HCT116 (cell line): ENCODE measurements around the gene CCDC174. TPM values are rescaled to one million over a fixed set of nuclear protein-coding genes. Genes with fewer than 3 reads are reported as not detected.

ENCODE experiments used
- ATAC-seq: fragments of 200-7000 bp; cut with Tn5 transposase; 2 replicates; pipeline ENCODE4 v1.9.1; 2020; ENCODE audit warnings: mild to moderate bottlenecking, moderate library complexity
- BruUV-seq: library from RNA; stranded (reverse); fragments of 400-500 nt; replicated peaks from 2 replicates; lab custom pipeline; 2021; lab: Mats Ljungman, UMichigan
- CTCF ChIA-PET: fragments of 300-600 bp; sonication (Branson Sonifier 250); formaldehyde crosslinking; loops from one replicate; lab custom pipeline; 2021; ENCODE audit warnings: antibody characterized with exemption; lab: Charles Lee
- POLR2A ChIA-PET: fragments of 300-600, 350-600 bp; sonication (Branson Sonifier 250); formaldehyde crosslinking; loops from one replicate; lab custom pipeline; 2021; ENCODE audit warnings: antibody characterized with exemption; lab: Charles Lee
- RAD21 ChIA-PET, 2 experiments: fragments of 300-600 bp; sonication (Branson Sonifier 250); formaldehyde crosslinking; loops; one replicate each; lab custom pipeline; 2023; ENCODE audit warnings: low total read pairs in 2 of 2; ENCODE audit not compliant: uncharacterized antibody in 2 of 2, unreplicated experiment in 2 of 2, low non-redundant PET in 1 of 2; lab: Charles Lee
- DNase-seq: peaks from one replicate; pipeline ENCODE4 v3.0.0-alpha.2; 2010; ENCODE audit warnings: low read depth, low spot score
- H2AFZ ChIP-seq: fragments of 200-600 bp; shearing (Covaris generic), sonication (generic); 2 replicates; pipeline ENCODE4 v1.6.1; 2017; ENCODE audit warnings: low read depth, mixed run types, mixed read lengths, antibody characterized with exemption, low read length; ENCODE audit not compliant: poor library complexity, severe bottlenecking
- H3K27ac ChIP-seq: 2 replicates; pipeline ENCODE4 v1.5.1; 2012; ENCODE audit warnings: low read depth, low read length
- H3K27me3 ChIP-seq: fragments of 200-600 bp; sonication (generic); 2 replicates; pipeline ENCODE4 v1.6.1; 2016; ENCODE audit warnings: mixed run types, low read length, mixed read lengths; ENCODE audit not compliant: insufficient read depth
- H3K36me3 ChIP-seq, 2 experiments: fragments of 200-500 bp in 1 of 2; fragments of 200-600 bp in 1 of 2; sonication (Bioruptor generic) in 1 of 2; sonication (generic) in 1 of 2; 2 replicates each; pipeline versions ENCODE4 v1.5.1 to v1.6.1; 2014 to 2016; ENCODE audit warnings: low read length in 2 of 2, inconsistent platforms in 1 of 2, mixed read lengths in 1 of 2, mixed run types in 1 of 2; ENCODE audit not compliant: insufficient read depth in 2 of 2, control insufficient read depth in 1 of 2
- H3K4me1 ChIP-seq, 2 experiments: fragments of 200-600 bp in 1 of 2; sonication (generic) in 1 of 2; 2 replicates each; pipeline versions ENCODE4 v1.5.1 to v1.6.1; 2012 to 2017; ENCODE audit warnings: low read length in 2 of 2, inconsistent platforms in 1 of 2, mild to moderate bottlenecking in 1 of 2, mixed read lengths in 1 of 2, mixed run types in 1 of 2, moderate library complexity in 1 of 2; ENCODE audit not compliant: insufficient read depth in 2 of 2, control insufficient read depth in 1 of 2
- H3K4me2 ChIP-seq: fragments of 200-600 bp; sonication (generic); 2 replicates; pipeline ENCODE4 v1.6.1; 2017; ENCODE audit warnings: mixed run types, low read length, mixed read lengths
- H3K4me3 ChIP-seq, 2 experiments: fragments of 200-600 bp in 1 of 2; sonication (generic) in 1 of 2; replicated peaks in 1 of 2; 2 replicates each; pipeline ENCODE4 v1.5.1; 2011 to 2016; ENCODE audit warnings: low read length in 2 of 2, control low read depth in 1 of 2, low read depth in 1 of 2, mild to moderate bottlenecking in 1 of 2, mixed read lengths in 1 of 2, mixed run types in 1 of 2
- H3K79me2 ChIP-seq: fragments of 200-600 bp; sonication (generic); 2 replicates; pipeline ENCODE4 v1.6.1; 2017; ENCODE audit warnings: mild to moderate bottlenecking, mixed run types, low read length, moderate library complexity, mixed read lengths; ENCODE audit not compliant: insufficient read depth
- H3K9ac ChIP-seq: fragments of 200-600 bp; sonication (generic); 2 replicates; pipeline ENCODE4 v1.6.1; 2016; ENCODE audit warnings: low read length, mixed read lengths
- H3K9me2 ChIP-seq: fragments of 200-600 bp; sonication (generic), shearing (Covaris generic); 2 replicates; pipeline ENCODE4 v1.6.1; 2017; ENCODE audit warnings: mixed run types, mild to moderate bottlenecking, moderate library complexity; ENCODE audit not compliant: insufficient read depth
- H3K9me3 ChIP-seq, 2 experiments: fragments of 200-500 bp in 1 of 2; fragments of 200-600 bp in 1 of 2; sonication (Bioruptor generic) in 1 of 2; sonication (generic) in 1 of 2; 2 replicates each; pipeline ENCODE4 v1.6.1; 2014 to 2017; ENCODE audit warnings: low read length in 2 of 2, mixed read lengths in 2 of 2, inconsistent platforms in 1 of 2, low read depth in 1 of 2, mild to moderate bottlenecking in 1 of 2, mixed run types in 1 of 2, moderate library complexity in 1 of 2; ENCODE audit not compliant: control insufficient read depth in 1 of 2, insufficient read depth in 1 of 2
- H4K20me1 ChIP-seq: fragments of 200-600 bp; sonication (generic), shearing (Covaris generic); 2 replicates; pipeline ENCODE4 v1.6.1; 2017; ENCODE audit warnings: mixed run types, mild to moderate bottlenecking, moderate library complexity; ENCODE audit not compliant: insufficient read depth
- CBX3 ChIP-seq: IDR thresholded peaks from 2 replicates; pipeline ENCODE4 v1.6.1; 2012; ENCODE audit warnings: low read depth
- EZH2phosphoT487 ChIP-seq: fragments of 200-600 bp; IDR thresholded peaks from 2 replicates; pipeline ENCODE4 v1.6.1; 2018; ENCODE audit warnings: antibody characterized with exemption, borderline replicate concordance
- RAD21 ChIP-seq: IDR thresholded peaks from 2 replicates; pipeline ENCODE4 v1.6.1; 2012; ENCODE audit warnings: low read depth, mild to moderate bottlenecking
- SIN3A ChIP-seq: IDR thresholded peaks from 2 replicates; pipeline ENCODE4 v1.6.1; 2012; ENCODE audit warnings: low read depth
- intact Hi-C: fragments of 100-400 bp; cut with micrococcal nuclease; formaldehyde crosslinking; loops from 2 replicates; pipeline ENCODE4 v1.10.0; 2022
- total RNA-seq: library from RNA; stranded (reverse); gene quantifications from one replicate; pipeline ENCODE4 v1.2.1, GENCODE V29; 2021; ENCODE audit not compliant: unreplicated experiment
- TF ChIP-seq, protein P1 (sequence below): IDR thresholded peaks from 2 replicates; pipeline ENCODE4 v1.6.1; 2012
- TF ChIP-seq, protein P2 (sequence below): IDR thresholded peaks from 2 replicates; pipeline ENCODE4 v1.6.1; 2011; ENCODE audit warnings: mild to moderate bottlenecking, low read length, moderate library complexity; ENCODE audit not compliant: insufficient replicate concordance; ENCODE audit errors: extremely low read depth
- TF ChIP-seq, protein P3 (sequence below): IDR thresholded peaks from 2 replicates; pipeline ENCODE4 v1.6.1; 2012; ENCODE audit warnings: low read depth

CCDC174 gene
- total RNA-seq, 1 experiment from 2014 or later = 15.6 TPM

DNA sequence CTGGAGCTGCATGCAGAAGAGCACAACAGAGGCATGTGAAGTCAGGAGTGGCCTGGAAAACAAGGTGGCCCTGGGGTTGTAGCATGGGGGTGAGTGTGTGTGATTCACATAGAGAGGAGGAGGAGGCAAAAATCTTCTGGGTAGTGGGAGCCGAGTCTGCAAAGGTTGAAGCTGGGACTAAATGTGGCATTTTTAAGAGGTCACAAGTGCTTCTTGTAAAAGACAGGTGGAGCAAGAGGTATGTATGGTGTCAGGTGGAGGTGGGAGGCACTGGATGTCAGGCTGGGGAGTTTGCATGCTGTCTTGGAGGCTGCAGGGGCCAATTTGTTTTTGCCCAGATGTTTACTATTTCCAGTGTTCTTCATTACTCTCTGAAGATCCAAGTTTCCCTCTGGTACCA lies 65.7 kb downstream of the CCDC174 start:
- no peak overlapping the region for H2AFZ ChIP-seq
- BruUV-seq = no TSS peak
- peaks cover 0 to 8% of the 10 kb centered on the region in 2 experiments; a peak in 1 of 4 replicates for H3K4me1 ChIP-seq
- intact Hi-C loops = no loop called here
- DNase-seq (no peak), ATAC-seq (0 out of 2 replicates have a peak, but pooled peaks have one; percentile 20)
- ChIA-PET RAD21 (no interaction called here), CTCF (no interaction called here), POLR2A (no interaction called here)
- no peak overlapping the region for H3K4me2 ChIP-seq
- H3K9me3 ChIP-seq = no peaks in the 10 kb centered on the region
- no peaks in the 10 kb centered on the region for H4K20me1 ChIP-seq
- no peaks in the 10 kb centered on the region for H3K36me3 ChIP-seq
- no peaks in the 10 kb centered on the region for H3K27me3 ChIP-seq
- no peaks in the 10 kb centered on the region for H3K9me2 ChIP-seq
- no peak overlapping the region for H3K4me3 ChIP-seq
- H3K9ac ChIP-seq = no peak overlapping the region
- TF ChIP-seq, protein P1, sequence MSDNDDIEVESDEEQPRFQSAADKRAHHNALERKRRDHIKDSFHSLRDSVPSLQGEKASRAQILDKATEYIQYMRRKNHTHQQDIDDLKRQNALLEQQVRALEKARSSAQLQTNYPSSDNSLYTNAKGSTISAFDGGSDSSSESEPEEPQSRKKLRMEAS = no peak
- TF ChIP-seq, protein P2, sequence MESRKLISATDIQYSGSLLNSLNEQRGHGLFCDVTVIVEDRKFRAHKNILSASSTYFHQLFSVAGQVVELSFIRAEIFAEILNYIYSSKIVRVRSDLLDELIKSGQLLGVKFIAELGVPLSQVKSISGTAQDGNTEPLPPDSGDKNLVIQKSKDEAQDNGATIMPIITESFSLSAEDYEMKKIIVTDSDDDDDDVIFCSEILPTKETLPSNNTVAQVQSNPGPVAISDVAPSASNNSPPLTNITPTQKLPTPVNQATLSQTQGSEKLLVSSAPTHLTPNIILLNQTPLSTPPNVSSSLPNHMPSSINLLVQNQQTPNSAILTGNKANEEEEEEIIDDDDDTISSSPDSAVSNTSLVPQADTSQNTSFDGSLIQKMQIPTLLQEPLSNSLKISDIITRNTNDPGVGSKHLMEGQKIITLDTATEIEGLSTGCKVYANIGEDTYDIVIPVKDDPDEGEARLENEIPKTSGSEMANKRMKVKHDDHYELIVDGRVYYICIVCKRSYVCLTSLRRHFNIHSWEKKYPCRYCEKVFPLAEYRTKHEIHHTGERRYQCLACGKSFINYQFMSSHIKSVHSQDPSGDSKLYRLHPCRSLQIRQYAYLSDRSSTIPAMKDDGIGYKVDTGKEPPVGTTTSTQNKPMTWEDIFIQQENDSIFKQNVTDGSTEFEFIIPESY = no peak
- TF ChIP-seq RAD21 = 0 out of 2 replicates have a peak, but pooled peaks have one; percentile 13
- TF ChIP-seq SIN3A = no peak
- H3K79me2 ChIP-seq = no peaks in the 10 kb centered on the region
- H3K27ac ChIP-seq = no peak overlapping the region

DNA sequence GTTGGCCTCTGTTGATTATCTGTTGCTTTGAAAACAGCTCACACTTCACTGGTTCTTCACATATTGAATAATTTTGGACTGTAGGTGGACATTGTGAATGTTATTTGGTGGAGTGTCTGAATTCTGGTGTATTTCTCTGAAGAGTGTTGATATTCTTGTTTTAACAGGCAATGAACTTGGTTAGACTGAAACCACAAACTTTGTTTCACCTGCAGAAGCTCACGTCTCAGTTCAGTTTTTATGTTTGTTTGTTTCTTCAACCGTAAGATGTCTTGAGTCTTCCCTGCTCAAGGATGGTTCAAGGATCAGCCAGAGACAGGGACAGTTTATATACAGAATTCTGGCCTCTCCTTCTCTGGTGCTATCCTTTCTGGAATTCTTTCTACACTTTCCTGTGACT lies 67.0 kb downstream of the CCDC174 start:
- POLR2A ChIA-PET = no interaction called here
- Histone ChIP-seq H3K4me3 (no peak overlapping the region), H2AFZ (no peak overlapping the region), H3K4me1 (peaks cover 0 to 8% of the 10 kb centered on the region in 2 experiments; a peak in 1 of 4 replicates), H4K20me1 (no peaks in the 10 kb centered on the region), H3K9me3 (no peaks in the 10 kb centered on the region), H3K27ac (no peak overlapping the region), H3K9me2 (no peaks in the 10 kb centered on the region), H3K9ac (no peak overlapping the region), H3K4me2 (no peak overlapping the region), H3K79me2 (no peaks in the 10 kb centered on the region), H3K36me3 (no peaks in the 10 kb centered on the region), H3K27me3 (no peaks in the 10 kb centered on the region)
- RAD21 ChIA-PET = no interaction called here
- CTCF ChIA-PET = no interaction called here
- intact Hi-C loops = no loop called here
- DNase-seq (no peak), ATAC-seq (no peak)
- TF ChIP-seq EZH2phosphoT487 (no peak), CBX3 (no peak)
- TF ChIP-seq, protein P1 = no peak
- TF ChIP-seq, protein P3, sequence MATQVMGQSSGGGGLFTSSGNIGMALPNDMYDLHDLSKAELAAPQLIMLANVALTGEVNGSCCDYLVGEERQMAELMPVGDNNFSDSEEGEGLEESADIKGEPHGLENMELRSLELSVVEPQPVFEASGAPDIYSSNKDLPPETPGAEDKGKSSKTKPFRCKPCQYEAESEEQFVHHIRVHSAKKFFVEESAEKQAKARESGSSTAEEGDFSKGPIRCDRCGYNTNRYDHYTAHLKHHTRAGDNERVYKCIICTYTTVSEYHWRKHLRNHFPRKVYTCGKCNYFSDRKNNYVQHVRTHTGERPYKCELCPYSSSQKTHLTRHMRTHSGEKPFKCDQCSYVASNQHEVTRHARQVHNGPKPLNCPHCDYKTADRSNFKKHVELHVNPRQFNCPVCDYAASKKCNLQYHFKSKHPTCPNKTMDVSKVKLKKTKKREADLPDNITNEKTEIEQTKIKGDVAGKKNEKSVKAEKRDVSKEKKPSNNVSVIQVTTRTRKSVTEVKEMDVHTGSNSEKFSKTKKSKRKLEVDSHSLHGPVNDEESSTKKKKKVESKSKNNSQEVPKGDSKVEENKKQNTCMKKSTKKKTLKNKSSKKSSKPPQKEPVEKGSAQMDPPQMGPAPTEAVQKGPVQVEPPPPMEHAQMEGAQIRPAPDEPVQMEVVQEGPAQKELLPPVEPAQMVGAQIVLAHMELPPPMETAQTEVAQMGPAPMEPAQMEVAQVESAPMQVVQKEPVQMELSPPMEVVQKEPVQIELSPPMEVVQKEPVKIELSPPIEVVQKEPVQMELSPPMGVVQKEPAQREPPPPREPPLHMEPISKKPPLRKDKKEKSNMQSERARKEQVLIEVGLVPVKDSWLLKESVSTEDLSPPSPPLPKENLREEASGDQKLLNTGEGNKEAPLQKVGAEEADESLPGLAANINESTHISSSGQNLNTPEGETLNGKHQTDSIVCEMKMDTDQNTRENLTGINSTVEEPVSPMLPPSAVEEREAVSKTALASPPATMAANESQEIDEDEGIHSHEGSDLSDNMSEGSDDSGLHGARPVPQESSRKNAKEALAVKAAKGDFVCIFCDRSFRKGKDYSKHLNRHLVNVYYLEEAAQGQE = no peak
- no TSS peak for BruUV-seq
